ENCODE measurements around the gene PSMA2. TPM values are rescaled to one million over a fixed set of nuclear protein-coding genes. Genes with fewer than 3 reads are reported as not detected.

PSMA2 gene
- total RNA-seq, 1 experiment from 2014 or later = 175 TPM

- H3K36me3 ChIP-seq (ENCODE audit: low read depth) = peaks cover 17% of the 10 kb centered on the region
- ChIA-PET POLR2A (ENCODE audit: unreplicated experiment) (interaction anchor here (0.6 to 1.2 kb wide), 3 partner anchors 21 to 942 kb away, joined by 3 to 4 read pairs (median 4); partner anchors contain the start of gene C7orf25), CTCF (interaction anchor here (0.5 to 1.1 kb wide), 3 partner anchors 8 to 46 kb away, joined by 3 to 15 read pairs (median 3); no protein-coding TSS in a partner anchor)
- no peak for DNase-seq
- peaks cover 30% of the 10 kb centered on the region for H3K4me1 ChIP-seq (replicated peaks; ENCODE audit: insufficient read depth)
- H3K4me3 ChIP-seq = peak overlapping the region; percentile 81
- BruUV-seq (replicated peaks) = no TSS peak
- peak overlapping the region; percentile 91 for H3K4me2 ChIP-seq
- TF ChIP-seq CTCF (conservative IDR thresholded peaks at IDR 0.05) (no peak), EZH2 (IDR thresholded peaks at IDR 0.05; ENCODE audit: low read depth) (no peak)
- H4K20me1 ChIP-seq (ENCODE audit: insufficient read depth) = peaks cover 25% of the 10 kb centered on the region
- peaks cover 72% of the 10 kb centered on the region for H3K79me2 ChIP-seq (ENCODE audit: low read depth)
- intact Hi-C loops (cut with micrococcal nuclease; ENCODE audit: unreplicated experiment) = loop anchor here (2.0 kb wide), 1 partner anchor 44 kb away; no protein-coding TSS in a partner anchor
- peak overlapping the region; percentile 63 for H3K27ac ChIP-seq
- no peaks in the 10 kb centered on the region for H3K9me2 ChIP-seq (ENCODE audit: insufficient read depth)
- H3K27me3 ChIP-seq (ENCODE audit: insufficient read depth, low read depth) = no peaks in the 10 kb centered on the region
- H3F3A ChIP-seq (ENCODE audit: insufficient read depth, low read depth) = no peaks in the 10 kb centered on the region
- no peaks in the 10 kb centered on the region for H3K9me3 ChIP-seq (ENCODE audit: insufficient read depth, low read depth)
- peak overlapping the region; percentile 98 for H2AFZ ChIP-seq
Measured at GRCh38 chr7:42932811-42933591, 1.0 kb upstream of the PSMA2 start.

- peak overlapping the region; percentile 81 for H3K4me3 ChIP-seq
- ChIA-PET POLR2A (ENCODE audit: unreplicated experiment) (interaction anchor here (0.6 to 1.2 kb wide), 3 partner anchors 44 to 938 kb away, joined by 3 to 17 read pairs (median 3); partner anchors contain the start of gene MRPS24), CTCF (interaction anchor here (0.7 to 1.1 kb wide), 2 partner anchors 43 to 651 kb away, joined by 3 to 6 read pairs; partner anchors contain the start of gene STK17A)
- H3K9me3 ChIP-seq (ENCODE audit: insufficient read depth, low read depth) = no peaks in the 10 kb centered on the region
- no peak for DNase-seq
- H3K9me2 ChIP-seq (ENCODE audit: insufficient read depth) = no peaks in the 10 kb centered on the region
- peaks cover 30% of the 10 kb centered on the region for H4K20me1 ChIP-seq (ENCODE audit: insufficient read depth)
- no TSS peak for BruUV-seq (replicated peaks)
- 0 out of 2 replicates have a peak, but pooled peaks cover 3% of the 10 kb centered on the region for H3F3A ChIP-seq (ENCODE audit: insufficient read depth, low read depth)
- peak overlapping the region; percentile 30; the same call in 1 of the 2 replicates for H3K27ac ChIP-seq
- H2AFZ ChIP-seq = peak overlapping the region; percentile 89
- peaks cover 30% of the 10 kb centered on the region for H3K4me1 ChIP-seq (replicated peaks; ENCODE audit: insufficient read depth)
- TF ChIP-seq EZH2 (IDR thresholded peaks at IDR 0.05; ENCODE audit: low read depth) = no peak
- TF ChIP-seq CTCF (conservative IDR thresholded peaks at IDR 0.05) = no peak
- peak overlapping the region; percentile 93 for H3K4me2 ChIP-seq
- no peaks in the 10 kb centered on the region for H3K27me3 ChIP-seq (ENCODE audit: insufficient read depth, low read depth)
- intact Hi-C loops (cut with micrococcal nuclease; ENCODE audit: unreplicated experiment) = loop anchor here (2.0 kb wide), 1 partner anchor 19 kb away; the partner anchor contains the start of gene C7orf25
- H3K79me2 ChIP-seq (ENCODE audit: low read depth) = peaks cover 87% of the 10 kb centered on the region
- peaks cover 32% of the 10 kb centered on the region for H3K36me3 ChIP-seq (ENCODE audit: low read depth)
Measured at GRCh38 chr7:42931447-42931833, 534 bp downstream of the PSMA2 start.

GRCh38 chr7:42930889-42931288, 1.1 kb downstream of the PSMA2 start:
- DNase-seq = no peak
- no peak for TF ChIP-seq EZH2 (IDR thresholded peaks at IDR 0.05; ENCODE audit: low read depth)
- TF ChIP-seq CTCF (conservative IDR thresholded peaks at IDR 0.05) = no peak
- peak overlapping the region; percentile 81 for H3K4me3 ChIP-seq
- H3K9me2 ChIP-seq (ENCODE audit: insufficient read depth) = no peaks in the 10 kb centered on the region
- H3F3A ChIP-seq (ENCODE audit: insufficient read depth, low read depth) = 0 out of 2 replicates have a peak, but pooled peaks cover 3% of the 10 kb centered on the region
- H3K27ac ChIP-seq = 0 out of 2 replicates have a peak overlapping the region, but pooled peaks have one; percentile 0
- no peaks in the 10 kb centered on the region for H3K9me3 ChIP-seq (ENCODE audit: insufficient read depth, low read depth)
- intact Hi-C loops (cut with micrococcal nuclease; ENCODE audit: unreplicated experiment) = loop anchor here (2.0 kb wide), 1 partner anchor 18 kb away; the partner anchor contains the start of gene C7orf25
- peaks cover 30% of the 10 kb centered on the region for H4K20me1 ChIP-seq (ENCODE audit: insufficient read depth)
- peak overlapping the region; percentile 93 for H3K4me2 ChIP-seq
- H2AFZ ChIP-seq = no peak overlapping the region
- H3K79me2 ChIP-seq (ENCODE audit: low read depth) = peaks cover 86% of the 10 kb centered on the region
- ChIA-PET CTCF (no interaction called here), POLR2A (ENCODE audit: unreplicated experiment) (no interaction called here)
- no TSS peak for BruUV-seq (replicated peaks)
- peaks cover 35% of the 10 kb centered on the region for H3K36me3 ChIP-seq (ENCODE audit: low read depth)
- H3K4me1 ChIP-seq (replicated peaks; ENCODE audit: insufficient read depth) = peaks cover 30% of the 10 kb centered on the region
- H3K27me3 ChIP-seq (ENCODE audit: insufficient read depth, low read depth) = no peaks in the 10 kb centered on the region

All from PC-9 (cell line).